AML-193 (cell line): ENCODE measurements around the gene SLC26A8.
"Not testable (repeated sequence)": the region's sequence is repeated elsewhere in the genome, so short reads cannot be mapped to it uniquely, and the experiment has no call there.

Experiments
- DNase-seq, 2 experiments: peaks; one replicate each; lab custom pipeline; 2025; lab: John Stamatoyannopoulos, UW

Gene SLC26A8

DNA sequence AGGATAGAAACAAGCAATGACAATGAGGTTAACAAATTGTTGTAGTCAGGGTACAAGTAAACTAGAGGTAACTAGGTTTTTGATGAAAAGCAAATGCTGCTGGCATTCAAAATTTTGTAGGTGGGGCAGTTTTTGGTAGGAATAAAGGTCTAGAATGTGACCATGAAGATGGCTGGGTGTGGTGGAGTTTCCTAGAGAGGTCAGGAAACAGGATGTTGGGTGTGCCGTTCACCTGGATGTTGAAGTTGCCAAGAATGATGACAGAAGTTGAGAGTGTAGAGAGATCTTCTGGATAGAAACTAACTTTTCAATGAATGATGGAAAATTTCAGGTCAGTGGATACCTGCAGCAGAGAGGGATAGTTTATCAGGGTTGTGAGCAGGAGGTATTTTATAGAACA, 25.9 kb upstream of the SLC26A8 start:
- no peak for DNase-seq

DNA sequence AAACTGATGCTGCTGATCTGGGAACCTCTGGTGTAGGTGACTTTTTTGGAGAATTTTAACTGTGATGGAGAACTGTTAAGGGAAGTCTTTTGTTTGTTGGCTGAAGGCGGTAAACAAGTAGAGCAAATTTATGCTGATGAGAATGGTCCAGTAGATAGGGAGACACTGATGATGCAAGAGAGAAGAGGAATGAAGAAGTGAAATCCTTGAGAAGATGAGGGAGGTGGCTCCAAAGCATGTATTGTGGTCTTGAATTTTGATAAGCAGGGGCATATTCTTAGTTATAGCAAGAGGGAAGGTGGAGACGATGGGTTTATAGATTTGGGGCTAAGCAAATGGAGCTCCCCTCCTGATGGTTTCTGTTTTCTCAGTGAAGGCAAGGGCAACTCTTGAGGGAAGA, 25.1 kb upstream of the SLC26A8 start:
- DNase-seq: no peak

DNA sequence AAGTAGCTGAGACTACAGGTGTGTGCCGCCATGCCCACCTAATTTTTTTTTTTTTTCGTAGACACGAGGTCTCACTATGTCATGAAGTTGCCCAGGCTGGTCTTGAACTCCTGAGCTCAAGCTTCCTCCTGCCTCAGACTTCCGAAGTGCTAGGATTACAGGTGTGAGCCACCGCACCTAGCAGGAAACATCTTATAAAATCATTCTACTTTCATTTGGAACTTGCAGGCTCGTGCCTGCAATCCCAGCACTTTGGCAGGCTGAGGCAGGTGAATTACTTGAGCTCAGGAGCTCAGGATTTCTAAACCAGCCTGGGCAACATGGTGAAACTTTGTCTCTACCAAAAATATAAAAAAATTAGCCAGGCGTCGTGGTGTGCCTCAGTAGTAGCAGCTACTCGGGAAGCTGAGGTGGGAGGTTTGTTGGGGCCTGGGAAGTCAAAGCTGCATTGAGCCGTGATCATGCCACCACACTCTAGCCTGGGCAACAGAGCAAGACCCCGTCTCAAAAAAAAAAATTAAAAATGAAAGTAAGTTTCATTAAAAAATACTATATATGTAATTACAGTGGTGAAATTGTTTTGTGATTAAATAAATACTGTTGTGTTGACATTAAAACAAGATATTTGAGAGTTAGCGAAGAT, 18.3 kb upstream of the SLC26A8 start:
- DNase-seq: no peak

DNA sequence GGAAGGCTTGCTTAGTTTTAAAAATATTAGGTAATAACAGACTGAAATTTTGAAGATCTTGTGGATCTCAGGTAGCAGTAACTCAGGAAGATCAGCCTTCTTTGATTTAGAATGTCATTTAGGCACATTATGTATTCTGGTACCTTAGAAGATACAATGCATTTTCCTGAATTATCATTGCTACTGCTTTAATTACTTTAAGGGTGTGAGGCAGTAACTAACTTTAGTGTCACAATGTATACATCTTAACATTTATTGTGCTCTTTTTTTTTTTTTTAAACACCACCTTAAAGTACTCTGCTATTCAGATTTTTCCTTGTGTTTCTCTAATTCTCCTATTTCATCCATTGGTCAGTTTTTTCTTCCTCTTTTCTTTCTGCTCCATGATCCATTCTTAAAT, 16.5 kb upstream of the SLC26A8 start:
- no peak for DNase-seq

DNA sequence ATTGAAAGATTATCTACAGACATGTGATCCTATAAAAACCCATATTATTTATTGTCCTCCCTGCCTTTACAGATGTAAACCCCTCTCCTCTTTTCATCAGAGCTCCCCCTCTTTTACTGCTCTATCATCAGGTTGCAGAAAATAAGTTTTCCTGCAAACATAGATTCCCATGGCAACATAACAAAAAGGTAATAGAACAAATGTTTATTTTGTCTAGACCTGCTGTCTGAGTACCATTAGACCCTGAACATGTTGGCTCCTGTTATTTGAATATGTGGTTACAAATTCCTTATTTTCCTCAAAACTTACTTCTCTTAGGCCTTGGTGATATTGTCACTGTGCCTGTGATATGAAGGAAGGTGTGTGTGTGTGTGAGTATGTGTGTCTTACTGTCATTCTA, 14.7 kb upstream of the SLC26A8 start:
- DNase-seq: no peak

DNA sequence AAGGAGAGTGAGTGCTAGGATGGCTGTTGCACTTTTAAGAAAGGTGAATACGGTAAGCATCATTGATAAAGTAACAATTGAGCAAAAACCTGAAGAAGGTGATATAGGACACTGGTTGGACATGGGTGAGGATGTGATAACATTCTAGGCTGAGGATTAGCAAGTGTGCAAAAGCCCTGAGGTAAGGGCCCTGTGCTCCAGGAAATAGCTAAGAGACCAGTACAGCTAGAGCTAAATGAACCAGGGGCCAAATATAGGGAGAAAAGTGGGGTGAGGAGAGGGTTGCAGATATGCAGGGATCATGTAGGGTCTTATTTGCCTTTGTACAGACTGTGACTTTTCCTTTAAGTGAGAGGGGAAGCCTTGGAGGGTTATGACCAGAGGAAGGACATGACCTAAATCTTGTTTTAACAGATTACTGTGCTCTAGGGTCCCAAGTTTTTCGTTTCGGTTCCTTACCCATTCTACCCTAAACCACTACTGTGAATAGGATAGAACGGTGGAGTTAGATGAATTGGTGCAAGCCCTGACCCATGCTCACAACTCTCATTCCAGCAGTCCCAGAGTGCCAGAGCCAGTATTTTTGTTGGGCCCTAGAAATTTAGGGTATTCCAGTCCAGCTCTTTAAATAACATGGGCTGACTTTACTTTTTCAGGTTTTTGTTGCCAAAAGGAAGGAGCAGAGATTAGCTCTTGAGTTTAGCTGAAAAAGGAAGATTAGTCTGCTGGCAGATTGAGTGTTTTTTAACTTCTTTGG, 13.9 kb upstream of the SLC26A8 start:
- DNase-seq: no peak

DNA sequence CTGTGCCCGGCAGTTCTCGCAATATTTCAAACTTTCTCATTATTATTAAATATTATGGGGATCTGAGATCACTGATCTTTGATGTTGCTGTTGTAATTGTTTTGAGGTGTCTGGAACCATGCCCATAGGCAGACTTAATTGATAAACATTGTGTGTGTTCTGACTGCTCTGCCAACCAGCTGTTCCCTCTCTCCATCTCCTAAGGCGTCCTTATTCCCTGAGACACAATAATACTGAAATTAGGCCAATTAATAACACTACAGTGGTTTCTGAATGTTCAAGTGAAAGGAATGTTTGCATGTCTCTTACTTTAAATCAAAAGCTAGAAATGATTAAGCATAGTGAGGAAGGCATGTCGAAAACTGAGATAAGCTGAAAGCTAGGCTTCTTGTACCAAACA, 10.8 kb upstream of the SLC26A8 start:
- no peak for DNase-seq

DNA sequence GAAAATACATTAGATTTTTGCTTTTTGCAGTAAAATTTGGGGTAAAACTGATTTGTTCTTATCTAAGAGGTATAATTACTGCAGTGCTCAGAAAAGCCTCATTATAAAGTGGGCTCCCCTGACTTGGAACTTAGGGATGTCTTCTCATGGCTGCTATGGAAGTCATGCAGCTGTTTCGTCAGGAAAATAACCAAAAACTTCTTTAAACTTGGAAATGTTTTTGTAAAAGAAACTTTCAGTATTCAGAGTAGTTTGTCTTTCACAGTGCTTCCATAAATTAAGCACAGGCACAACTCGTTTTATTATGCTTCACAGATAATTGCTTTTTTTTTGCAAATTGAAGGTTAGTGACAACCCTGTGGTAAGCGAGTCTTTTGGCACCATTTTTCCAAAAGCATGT, 10.0 kb upstream of the SLC26A8 start:
- DNase-seq: no peak

DNA sequence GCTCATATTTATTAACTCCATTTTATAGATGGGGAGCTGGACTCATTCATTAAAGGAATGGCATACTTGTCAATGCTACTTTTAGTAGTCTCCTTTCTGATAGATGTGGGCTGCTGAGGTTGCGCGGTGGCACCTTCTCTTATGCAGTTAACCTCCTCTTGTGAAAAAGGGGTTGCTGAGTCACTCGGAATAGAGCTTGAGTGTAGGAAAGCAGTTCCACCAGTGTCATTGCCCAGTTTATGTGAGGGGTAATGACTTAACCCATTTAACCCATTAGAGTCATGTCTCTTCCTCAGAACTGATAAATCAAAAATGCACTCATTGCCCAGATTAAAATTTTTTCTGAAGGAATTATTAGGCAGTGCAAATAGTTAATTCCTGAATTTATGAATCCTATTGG, 9.5 kb upstream of the SLC26A8 start:
- peak in 1 of 2 experiments; percentile 14 for DNase-seq

DNA sequence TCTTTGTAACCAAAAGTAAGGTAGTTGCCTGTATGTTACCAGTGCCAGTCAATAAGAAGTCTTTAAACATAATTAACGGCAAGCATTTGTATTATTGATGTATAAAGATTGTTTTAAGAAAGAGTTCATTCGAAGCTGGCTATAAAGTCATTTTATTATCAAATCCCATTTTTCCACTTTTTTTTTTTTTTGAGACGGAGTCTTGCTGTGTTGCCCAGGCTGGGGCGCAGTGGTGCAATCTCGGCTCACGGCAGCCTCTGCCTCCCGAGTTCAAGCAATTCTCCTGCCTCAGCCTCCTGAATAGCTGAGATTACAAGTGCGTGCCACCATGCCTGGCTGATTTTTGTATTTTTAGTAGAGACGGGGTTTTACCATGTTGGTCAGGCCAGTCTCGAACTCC, 8.7 kb upstream of the SLC26A8 start:
- not testable (repeated sequence) for DNase-seq

DNA sequence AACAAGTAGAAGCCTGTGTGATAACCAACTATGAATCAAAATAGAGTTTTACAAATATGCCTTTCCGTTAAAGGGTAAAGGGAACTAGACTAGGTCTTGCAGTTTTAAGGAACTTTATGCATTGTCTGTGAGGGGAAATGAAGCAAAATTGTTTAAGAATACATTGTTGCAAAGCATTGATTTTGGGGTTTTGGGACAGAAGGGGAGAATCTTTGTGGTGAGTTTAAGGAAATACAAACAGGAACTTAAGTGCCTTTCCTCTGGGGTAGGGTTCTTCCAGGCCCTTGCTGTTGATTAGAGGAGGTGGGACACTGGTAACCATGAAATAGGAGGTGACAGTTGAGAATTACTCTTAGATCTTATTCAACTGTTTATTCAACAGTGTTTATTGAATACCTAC, 7.8 kb upstream of the SLC26A8 start:
- DNase-seq: peak; percentile 93

DNA sequence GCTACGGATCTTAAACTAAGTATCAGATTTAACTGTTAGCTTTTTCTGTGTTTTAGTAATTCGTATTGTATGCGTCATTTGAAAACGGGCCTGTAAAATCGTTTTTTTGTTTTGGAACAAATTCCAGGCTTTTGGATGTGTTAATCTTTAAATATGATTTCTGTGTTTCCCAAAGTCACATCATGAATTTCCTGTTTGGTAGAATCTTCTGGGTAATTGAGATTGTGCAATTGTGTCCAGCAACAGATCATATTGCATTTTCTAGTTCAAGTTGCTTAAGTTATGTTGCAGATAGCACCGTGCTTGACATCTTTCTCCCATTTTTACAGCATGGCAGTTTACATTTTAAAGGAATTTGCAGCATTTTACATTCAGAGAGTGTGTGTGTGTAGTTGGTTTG, 5.0 kb upstream of the SLC26A8 start:
- peak; percentile 88 to 91 for DNase-seq

DNA sequence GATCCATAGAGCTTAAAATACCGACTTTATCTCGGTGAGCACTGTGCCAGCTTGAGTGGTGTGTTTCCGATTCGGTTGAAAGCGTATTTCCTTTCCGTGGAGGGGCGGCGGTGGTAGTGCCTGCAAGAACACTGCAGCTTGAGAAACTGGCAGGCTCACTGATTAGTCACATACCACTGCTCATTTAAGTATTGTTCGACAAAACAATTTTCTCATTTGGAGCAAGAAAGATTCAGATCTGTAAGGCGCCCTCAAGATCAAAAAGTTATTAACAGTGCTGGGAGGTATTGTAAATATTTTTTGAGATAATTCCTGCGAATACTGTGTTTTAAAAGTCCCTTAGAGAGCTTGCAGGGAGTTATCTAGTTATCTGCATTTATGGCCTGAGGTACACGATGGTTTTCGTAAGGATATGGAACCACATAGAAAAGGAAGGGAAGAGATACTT, 4.5 kb upstream of the SLC26A8 start:
- peak; percentile 55 to 79 for DNase-seq

DNA sequence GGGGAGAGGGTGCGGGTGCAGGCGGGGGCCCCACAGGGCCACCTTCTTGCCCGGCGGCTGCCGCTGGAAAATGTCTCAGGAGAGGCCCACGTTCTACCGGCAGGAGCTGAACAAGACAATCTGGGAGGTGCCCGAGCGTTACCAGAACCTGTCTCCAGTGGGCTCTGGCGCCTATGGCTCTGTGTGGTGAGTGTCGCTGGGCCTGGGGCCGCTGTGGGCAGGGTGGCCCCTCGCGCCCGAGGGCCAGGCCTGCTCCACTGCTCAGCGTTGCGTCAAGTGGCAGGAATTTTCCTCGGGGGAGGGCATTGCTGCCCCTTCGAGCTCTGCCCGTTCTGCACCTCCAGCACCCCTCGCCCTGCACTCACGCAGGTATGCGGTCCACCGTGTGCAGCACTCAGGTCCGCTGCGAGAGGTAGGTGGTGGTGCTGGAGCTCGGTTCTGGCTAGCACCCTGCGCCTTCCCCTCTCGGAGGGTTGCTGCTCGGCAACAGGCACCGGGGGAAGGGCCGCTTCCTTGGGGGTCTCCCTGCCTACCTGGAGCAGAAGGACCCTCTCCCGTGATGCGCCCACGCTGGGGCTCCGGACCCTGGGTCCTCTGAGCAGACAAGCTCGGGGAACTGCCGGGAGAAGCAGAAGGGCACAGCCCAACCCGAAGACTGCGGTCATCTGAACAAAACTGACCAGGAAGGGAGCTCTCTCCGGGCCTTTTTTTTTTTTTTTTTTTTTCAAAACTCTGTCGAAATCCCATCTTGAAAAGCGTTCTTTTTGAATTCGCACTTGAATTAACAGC, 3.8 kb upstream of the SLC26A8 start:
- peak in 1 of 2 experiments; percentile 47 for DNase-seq

DNA sequence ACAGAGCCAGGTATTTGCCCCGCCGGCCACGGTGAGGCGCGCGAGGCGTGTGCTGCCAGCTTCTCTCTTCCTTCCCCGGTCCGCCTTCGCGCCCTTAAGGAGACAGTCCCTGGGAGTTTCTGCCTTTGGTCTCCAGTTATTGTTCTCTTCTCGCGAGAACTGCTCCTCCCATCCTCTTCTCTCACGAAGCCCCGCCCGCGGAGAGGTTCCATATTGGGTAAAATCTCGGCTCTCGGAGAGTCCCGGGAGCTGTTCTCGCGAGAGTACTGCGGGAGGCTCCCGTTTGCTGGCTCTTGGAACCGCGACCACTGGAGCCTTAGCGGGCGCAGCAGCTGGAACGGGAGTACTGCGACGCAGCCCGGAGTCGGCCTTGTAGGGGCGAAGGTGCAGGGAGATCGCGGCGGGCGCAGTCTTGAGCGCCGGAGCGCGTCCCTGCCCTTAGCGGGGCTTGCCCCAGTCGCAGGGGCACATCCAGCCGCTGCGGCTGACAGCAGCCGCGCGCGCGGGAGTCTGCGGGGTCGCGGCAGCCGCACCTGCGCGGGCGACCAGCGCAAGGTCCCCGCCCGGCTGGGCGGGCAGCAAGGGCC, 3.2 kb upstream of the SLC26A8 start, which contains the start of gene MAPK14:
Gene MAPK14 (plus strand): TSS at position 308 of the 587 bp plus-strand sequence. CDS start 350 bp downstream, outside the sequence.
- peak; percentile 100 for DNase-seq

DNA sequence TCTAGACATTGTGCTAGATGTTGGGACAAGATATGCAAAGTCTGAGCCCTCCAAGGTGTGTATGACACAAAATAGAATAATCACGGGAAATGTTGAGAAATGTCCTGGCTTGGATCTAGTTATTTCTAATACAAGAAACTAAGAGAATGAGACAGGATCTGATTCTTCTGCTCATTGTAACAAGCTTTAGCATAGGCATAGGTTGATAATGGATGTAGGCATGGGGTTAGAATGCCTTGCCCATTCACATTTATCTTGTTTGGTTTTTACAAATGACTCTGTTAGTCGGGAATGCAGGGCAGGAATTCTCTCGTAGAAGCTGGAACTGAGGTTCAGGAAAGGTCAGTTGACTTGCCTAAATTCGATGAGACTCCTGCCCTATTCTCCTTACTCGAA, 1.5 kb upstream of the SLC26A8 start:
- no peak for DNase-seq

DNA sequence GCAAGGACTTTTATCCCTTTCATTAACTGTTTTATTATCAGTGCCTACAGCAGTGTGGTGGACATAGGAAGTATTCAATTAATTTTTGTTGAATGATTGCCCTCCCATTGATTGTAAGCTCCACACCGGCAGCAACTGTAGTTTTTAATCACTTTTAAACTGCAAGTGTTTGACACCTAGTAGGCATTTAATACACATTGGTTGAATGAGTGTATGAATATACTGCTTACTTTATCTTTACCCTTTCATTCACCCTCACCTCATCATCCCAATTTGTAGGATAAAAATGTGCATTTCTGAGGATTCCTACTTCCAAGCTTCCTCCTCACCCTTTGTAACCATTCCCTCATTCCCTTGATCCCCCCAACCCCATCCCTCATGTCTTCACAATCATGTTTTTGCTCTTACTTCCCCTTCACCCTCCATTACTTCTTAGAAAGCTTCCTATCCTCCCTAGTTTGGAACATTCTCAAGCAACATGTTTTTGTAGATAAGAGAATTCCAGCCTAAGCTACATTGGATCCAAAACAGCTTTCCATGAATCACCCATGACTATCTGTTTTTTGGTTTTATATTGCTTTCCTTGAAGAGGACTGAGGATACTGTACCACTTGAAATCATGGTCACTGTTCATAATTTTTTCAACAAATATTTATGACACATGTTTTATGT, 955 bp upstream of the SLC26A8 start:
- DNase-seq: no peak

DNA sequence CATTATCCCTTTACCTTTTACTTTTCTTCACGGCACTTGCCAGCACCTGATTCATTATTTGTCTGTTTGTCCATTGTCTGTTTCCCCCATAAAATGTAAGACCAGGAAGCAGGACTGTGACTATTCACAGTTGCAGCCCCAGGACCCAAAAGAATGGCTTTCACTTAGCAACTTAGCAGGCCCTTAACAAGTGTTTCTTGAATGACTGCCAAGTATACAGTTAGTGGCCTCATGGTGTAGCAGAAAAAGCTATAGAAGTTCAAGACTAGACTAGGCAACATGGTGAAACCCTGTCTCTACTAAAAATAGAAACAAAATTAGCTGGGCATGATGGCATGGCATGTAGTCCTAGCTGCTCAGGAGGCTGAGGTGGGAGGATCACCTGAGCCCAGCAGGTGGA, 4.3 kb downstream of the SLC26A8 start:
- no peak for DNase-seq

DNA sequence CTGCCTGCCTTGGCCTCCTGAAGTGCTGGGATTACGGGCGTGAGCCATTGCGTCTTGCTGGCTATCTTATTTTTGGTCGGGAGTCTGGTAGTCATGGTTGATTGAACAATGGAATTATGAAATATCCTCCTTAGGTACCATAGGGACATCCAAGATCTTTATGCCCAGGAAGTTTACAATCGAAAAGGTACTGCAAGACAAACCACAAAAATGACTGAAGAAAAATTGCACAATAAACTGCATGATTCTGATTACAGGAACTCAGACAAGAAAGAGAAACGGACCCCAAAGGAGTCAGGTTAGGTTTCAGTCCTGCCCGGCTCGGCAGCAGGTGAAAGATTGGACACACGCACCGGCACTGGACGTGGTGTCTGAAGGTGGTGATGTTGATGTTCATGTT, 5.3 kb downstream of the SLC26A8 start:
- DNase-seq: peak; percentile 40 to 60

DNA sequence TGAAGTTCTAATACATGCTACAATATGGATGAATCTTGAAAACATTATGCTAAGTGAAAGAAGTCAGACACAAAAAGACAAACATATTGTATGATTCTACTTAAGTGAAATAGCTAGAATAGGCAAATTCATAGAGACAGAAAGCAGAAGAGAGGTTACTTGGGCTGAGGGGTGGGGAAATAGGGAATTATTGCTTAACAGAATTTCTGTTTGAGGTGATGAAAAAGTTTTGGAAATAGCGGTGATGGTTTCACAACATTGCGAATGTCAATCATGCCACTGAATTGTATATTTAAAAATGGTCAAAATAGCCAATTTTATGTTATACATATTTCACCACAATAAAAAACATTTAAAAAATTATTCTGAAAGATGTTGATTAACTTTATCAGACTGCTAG, 6.1 kb downstream of the SLC26A8 start:
- peak; percentile 94 to 95 for DNase-seq

DNA sequence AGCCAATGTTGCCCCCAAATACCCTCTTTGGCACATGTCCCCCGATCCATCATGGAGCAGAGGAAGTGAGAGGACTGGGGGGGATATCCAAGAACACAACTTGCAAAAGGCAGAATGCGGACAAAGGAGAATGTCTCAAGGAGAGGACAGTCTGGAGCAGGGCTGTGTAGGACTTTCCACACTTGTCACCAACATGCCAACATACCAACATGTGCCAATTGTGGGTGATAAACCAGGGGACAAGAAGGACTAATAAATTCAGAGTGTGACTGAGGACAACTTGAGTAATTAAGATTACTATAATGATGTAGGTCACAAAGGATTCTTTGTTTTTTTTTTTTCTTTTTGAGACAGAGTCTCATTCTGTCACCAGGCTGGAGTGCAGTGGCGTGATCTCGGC, 8.8 kb downstream of the SLC26A8 start:
- no peak for DNase-seq

DNA sequence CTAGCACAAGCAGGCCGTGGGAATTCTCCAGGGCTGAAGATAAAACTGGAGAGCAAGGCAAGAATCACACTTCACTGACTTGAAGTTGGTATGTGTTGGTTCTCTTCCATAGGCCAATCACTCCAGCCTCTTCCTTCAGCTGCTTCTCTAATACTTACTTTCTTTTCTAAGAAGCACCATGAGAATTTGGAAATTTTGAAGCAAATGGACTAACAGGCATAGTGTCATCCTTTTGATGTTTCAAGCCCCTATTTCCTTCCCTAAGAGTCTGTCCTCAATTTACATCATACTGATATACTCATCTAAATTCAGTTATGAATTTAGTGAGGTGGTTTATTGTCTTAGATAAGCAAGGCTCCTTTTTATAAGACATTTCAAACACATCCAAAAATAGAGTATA, 24.0 kb downstream of the SLC26A8 start:
- peak; percentile 53 to 57 for DNase-seq
